HT1080 (cell line): ENCODE measurements around the gene ATP6V0A1. TPM values are rescaled to one million over a fixed set of nuclear protein-coding genes. Genes with fewer than 3 reads are reported as not detected.
"Not testable (repeated sequence)": the region's sequence is repeated elsewhere in the genome, so short reads cannot be mapped to it uniquely, and the experiment has no call there.

Experiments
- DNase-seq: peaks from one replicate; pipeline ENCODE4 v3.0.0-alpha.2; 2015; ENCODE audit warnings: low read depth
- total RNA-seq: library from RNA; depleted of rRNA; stranded (reverse); fragments of >200 nt; shearing (Covaris generic); gene quantifications from 2 replicates; pipeline ENCODE4 v1.2.3, GENCODE V29; 2014

Gene ATP6V0A1
- total RNA-seq, 1 experiment from 2014 or later: 14.8 TPM

DNA sequence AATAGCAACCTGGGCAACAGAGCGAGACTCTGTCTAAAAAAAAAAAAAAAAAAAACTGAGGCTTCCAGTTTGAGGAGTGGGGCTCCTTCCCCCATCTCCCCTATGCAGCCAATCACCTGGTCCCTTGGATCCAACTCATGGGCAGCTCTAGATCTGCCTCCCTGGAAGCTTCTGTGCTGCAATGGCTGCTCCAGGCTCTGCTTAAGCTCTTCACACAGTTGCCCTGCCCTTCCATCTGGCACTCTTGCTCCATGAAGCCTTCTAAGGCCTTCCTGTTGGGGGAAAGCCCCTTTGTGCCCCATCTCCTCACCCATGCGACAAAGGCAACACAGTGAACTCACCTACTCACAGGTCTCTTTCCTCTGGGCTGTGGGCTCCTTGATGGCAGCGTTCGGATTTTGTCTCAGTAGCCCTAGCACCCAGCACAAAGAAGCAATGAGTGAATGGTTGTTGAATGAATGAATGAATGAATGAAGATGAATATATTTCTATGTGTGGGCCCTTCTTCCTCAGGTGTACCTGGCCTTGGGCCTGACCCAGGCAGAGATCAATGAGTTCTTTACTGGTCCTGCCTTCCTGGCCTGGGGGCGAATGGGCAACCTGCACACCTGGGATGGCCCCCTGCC is 79.3 kb downstream of the ATP6V0A1 start:
- DNase-seq: no peak

GRCh38 chr17:42538482-42538881 is 79.8 kb downstream of the ATP6V0A1 start:
- no peak for DNase-seq

DNA sequence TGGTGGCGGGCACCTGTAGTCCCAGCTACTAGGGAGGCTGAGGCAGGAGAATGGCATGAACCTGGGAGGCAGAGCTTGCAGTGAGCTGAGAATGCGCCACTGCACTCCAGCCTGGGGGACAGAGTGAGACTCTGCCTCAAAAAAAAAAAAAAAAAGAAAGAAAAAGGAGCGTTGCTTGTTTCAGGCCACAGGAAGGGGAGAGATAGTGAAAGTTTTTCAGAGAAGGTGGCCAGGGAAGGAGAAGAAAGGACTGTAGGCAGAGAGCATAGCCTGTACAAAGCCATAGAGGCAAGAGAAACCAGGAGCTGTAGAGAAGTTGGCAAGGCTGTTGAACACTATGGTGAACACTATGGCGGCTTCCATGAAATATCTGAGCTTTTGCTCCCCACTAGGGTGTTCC is 81.9 kb downstream of the ATP6V0A1 start:
- not testable (repeated sequence) for DNase-seq

DNA sequence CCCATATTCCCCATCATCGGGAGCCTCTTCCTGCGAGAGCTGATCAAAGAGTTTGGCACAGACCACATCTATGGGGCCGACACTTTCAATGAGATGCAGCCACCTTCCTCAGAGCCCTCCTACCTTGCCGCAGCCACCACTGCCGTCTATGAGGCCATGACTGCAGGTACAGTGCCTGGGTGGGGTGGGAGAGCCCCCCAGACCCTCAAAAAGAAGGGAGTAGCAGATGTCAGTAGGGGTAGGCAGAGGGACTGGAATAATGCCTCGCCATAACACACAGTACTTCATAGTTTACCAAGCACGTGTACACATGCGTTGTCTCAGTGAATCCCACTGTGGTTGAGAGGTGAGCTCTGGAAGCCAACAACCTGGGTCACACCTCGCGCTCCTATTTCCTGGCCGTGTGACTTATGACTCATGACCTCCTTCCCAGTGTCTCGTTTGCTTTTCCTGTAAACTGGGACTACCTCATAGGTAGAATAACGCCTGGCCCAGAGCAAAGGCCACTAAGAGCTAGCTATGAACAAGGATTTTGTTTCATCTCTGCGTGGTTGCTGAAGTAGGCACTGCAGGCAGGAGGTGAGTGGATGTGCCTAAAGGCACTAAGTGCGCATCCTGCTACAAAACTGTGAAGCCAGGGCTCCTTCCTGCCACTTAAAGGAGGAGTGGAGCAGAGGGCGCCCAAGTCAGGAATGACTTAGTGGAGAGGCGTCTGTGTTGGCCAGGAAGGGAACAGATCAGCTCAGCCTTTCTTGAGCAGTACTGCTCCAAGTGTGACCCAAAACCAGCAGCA is 82.6 kb downstream of the ATP6V0A1 start:
- peak; percentile 70 for DNase-seq

GRCh38 chr17:42543190-42544079 is 84.8 kb downstream of the ATP6V0A1 start:
- DNase-seq: no peak

DNA sequence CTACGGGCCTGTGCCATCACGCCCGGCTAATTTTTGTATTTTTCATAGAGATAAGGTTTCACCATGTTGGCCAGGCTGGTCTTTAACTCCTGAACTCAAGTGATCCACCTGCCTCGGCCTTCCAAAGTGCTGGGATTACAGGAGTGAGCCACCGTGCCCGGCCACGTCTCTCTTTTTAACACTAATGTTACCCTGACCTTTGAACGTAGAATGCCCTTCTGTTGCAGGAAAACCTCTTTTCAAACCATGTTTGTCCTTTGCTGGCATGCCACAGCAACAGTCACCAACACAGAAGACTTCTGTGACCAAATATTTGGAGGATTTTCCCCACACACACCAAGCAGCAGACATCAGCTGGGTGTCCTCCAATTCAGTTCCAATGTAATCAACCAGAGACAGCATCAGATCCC is 86.2 kb downstream of the ATP6V0A1 start:
- DNase-seq: no peak

GRCh38 chr17:42545755-42546505 is 87.3 kb downstream of the ATP6V0A1 start:
- DNase-seq: not testable (repeated sequence)

DNA sequence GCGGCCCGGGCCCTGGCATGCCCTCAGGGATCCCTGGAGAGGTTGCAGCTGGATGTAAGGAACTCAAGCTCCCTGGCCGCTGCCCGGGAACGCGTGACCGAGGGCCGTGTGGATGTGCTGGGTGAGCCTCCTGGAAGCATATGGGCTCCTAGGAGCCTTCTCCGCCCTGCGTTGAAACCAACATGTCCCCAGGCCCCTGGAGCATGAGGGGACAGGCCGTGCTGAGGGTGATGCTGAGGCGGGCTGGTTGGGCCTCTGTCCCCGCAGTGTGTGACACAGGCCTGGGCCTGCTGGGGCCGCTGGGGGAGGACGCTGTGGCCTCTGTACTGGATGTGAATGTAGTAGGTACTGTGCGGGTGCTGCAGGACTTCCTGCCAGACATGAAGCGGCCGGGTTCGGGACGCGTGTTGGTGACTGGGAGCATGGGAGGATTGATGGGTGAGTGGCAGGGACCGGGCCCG is 88.4 kb downstream of the ATP6V0A1 start:
- DNase-seq: no peak

DNA sequence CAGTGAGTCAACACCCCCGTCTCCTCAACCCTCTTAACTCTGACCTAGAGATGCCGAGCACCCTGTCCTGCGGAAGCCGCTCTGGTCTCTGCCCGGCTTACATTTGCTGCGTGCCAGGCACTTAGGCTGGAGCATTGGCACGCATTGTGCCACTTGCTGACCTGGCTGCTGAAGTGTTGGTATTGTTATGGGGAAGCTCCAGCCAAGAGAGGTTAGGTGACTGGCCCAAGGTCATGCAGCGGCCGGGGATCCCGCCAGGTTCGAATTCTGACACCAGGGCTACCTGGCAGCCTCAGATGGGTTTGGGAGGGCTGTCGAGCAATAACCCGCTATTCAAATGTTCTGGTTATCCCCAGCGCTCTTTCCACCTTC is 89.0 kb downstream of the ATP6V0A1 start:
- no peak for DNase-seq

DNA sequence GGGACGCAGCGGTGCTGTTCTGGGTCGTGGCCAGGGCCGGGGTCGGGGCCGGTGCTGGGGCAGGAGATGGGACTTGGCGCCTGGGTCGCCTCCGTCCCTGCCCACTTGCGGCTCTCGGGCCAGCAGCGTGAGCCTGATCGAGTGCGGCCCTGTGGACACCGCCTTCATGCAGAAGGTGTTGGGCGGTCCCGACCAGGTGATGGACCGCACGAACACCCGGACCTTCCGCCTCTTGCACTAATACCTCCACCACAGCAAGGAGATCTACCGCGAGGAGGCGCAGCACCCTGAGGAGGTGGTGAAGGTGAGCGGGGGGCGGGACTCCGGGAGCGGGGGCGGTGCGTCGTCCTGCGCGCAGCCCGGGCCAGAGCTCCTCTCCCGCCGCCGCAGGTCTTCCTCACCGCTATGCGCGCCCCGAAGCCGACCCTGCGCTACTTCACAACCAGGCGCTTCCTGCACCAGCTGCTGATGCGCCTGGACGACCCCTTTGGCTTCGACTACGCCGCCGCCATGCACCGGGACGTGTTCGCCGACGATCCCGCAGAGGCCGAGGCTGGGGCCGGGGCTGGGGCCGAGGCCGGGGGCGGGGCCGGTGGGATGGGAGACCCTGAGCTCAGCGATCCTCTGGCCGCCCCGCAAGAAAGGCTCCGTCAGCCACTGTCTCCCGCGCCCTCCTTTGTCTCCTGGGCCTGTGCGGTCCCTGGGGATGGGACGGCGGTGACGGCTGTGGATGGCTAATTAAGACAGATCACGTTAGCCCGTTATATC is 89.6 kb downstream of the ATP6V0A1 start:
- no peak for DNase-seq

DNA sequence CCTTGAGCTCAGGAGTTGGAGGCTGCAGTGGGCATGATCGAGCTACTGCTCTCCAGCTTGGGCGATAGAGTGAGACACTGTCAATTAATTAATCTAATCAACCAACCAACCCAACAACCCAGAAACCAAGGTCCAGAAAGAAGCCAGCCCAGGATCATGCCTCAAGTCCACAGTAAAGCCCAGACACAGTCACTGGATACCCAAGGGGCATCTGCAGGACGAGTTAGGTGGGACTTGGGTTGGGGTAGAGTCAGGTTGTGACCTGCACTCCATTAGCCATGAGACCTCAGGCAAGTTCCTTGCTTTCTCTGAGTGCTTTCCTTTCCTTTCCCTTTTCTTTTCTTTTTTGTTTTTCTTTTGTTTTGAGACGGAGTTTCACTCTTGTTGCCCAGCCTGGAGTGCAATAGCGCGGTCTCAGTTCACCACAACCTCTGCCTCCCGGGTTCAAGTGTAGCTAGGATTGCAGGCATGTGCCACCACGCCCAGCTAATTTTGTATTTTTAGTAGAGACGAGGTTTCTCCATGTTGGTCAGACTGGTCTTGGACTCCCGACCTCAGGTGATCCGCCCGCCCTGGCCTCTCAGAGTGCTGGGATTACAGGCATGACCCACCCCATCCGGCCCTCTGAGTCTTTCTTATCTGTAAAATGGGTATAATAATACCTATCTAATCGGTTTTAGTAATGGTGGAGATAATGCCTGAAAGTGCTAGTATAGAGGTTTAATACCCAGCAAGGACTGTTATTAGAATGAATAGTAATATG is 90.5 kb downstream of the ATP6V0A1 start:
- DNase-seq: no peak

DNA sequence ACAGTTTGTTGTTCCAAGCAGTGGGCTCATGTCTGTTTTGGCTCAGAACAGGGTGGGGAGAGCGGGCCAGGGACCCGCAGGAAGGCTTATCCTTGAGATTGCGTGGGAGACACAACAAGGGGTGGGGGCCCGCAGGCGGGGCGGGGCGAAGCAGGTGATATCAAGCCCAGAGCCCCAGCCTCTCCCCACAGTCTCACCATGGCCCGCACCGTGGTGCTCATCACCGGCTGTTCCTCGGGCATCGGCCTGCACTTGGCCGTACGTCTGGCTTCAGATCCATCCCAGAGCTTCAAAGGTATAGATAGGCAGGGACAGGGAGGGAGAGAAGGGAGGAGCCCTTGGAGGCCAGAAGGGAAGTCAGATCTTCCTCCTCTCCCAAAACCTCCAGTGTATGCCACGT is 94.1 kb downstream of the ATP6V0A1 start, which contains the start of gene HSD17B1:
TSS of gene HSD17B1 (plus strand) at position 188 of the 400 bp plus-strand sequence. CDS start at position 199, 11 bp downstream.
- DNase-seq: not testable (repeated sequence)

DNA sequence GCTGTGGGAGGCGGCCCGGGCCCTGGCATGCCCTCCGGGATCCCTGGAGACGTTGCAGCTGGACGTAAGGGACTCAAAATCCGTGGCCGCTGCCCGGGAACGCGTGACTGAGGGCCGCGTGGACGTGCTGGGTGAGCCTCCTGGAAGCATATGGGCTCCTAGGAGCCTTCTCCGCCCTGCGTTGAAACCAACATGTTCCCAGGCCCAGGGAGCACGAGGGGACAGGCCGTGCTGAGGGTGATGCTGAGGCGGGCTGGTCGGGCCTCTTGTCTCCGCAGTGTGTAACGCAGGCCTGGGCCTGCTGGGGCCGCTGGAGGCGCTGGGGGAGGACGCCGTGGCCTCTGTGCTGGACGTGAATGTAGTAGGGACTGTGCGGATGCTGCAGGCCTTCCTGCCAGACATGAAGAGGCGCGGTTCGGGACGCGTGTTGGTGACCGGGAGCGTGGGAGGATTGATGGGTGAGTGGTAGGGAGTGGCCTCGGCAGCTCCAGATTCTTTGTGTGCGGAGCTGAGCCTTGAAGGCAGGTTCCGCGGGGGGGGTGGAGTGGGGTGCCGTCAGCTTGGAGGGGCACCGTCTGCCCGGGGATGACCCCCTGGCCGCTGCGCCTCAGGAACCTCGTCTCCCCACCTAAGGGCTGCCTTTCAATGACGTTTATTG is 94.6 kb downstream of the ATP6V0A1 start:
- DNase-seq: no peak

DNA sequence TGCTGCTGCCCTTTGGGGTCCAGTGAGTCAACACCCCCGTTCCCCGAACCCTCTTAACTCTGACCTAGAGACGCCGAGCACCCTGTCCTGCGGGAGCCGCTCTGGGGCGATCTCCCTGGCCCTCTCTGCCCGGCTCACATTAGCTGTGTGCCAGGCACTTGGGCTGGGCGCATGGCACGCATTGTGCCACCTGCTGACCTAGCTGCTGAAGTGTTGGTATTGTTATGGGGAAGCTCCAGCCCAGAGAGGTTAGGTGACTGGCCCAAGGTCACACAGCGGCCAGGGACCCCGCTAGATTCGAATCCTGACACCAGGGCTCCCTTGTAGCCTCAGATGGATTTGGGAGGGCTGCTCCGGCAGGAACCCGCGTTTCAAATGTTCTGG is 95.2 kb downstream of the ATP6V0A1 start:
- DNase-seq: no peak

GRCh38 chr17:42554250-42555121 is 95.8 kb downstream of the ATP6V0A1 start:
- DNase-seq: peak; percentile 77

DNA sequence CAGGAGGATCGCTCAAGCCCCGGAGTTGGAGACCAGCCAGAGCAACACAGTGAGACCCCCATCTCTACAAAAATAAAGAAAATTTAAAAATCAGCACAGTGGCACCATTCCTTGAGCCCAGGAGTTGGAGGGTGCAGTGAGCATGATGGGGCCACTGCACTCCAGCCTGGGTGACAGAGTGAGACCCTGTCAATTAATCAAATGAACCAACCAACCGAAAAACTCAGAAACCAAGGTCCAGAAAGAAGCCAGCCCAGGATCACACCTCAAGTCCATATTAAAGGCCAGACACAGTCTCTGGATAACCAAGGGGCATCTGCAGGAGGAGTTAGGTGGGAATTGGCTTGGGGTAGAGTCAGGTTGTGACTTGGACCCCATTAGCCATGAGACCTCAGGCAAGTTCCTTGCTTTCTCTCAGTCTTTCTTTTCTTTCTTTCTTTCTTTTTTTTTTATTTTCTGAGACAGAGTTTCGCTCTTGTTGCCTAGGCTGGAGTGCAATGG is 96.5 kb downstream of the ATP6V0A1 start:
- no peak for DNase-seq

DNA sequence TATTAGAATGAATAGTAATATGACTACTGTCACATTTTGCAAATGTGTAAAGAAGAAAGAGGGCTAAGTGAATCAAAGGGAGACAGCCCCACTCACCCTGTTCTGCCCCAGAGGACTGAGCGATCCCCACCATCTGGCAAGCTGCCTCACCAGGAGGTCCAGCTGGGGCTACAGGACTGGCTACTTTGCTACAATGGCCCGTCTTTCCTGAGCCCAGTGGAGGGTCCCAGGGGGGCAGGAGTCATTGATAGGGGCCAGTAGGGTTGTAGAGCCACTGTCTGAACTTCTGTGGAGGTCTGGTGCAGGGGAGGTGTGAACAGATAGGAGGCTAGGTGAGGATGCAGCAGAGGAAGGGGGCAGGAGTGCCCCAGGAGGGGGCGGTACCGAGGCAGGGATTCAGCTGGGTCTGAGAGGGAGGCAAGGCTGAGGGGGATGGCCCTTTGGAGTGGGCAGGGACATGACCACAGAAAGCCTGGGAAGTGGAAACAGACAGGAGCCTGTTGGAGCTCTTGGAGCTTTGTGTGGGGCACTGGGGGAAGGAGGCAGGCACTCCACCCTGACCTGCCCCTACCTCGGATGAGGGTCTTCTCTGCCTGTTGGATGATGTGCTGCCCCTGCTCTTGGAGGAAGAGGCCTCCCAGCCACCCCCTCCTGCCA is 97.4 kb downstream of the ATP6V0A1 start:
- peak; percentile 50 for DNase-seq
